Astrocyte of the hippocampus (primary cell): ENCODE data around the gene OR6K2.
"Not testable (repeated sequence)": the region's sequence is repeated elsewhere in the genome, so short reads cannot be mapped to it uniquely, and the experiment has no call there.

Experiments
- DNase-seq: peaks from one replicate; pipeline ENCODE4 v3.0.0; 2011; ENCODE audit warnings: low read depth, low spot score

OR6K2 gene

GRCh38 chr1:158700552-158700951 lies at the start of gene OR6K2:
Gene OR6K2, minus strand, starts transcription at chr1:158700652. Its CDS starts 0 bp downstream, at chr1:158700652.
- no peak for DNase-seq

DNA sequence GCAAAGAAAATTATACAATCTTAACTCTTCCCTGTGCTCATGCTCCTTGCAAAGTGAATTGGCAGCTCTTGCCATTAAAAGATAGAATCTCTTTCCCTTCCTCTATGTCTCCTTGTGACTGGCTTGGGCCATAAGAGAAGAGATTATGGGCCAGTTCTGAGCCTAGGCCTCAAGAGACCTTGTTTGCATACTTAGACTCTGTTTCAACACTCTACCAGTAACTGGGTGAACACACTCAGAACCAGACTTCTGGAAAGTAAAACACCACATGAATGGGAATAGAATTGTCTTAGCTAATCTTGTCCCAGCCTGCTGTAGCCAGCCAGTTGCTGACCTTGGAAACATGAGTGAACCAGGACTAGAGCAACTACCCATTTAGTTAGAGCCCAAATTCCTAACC lies 35.4 kb upstream of the OR6K2 start:
- no peak for DNase-seq

DNA sequence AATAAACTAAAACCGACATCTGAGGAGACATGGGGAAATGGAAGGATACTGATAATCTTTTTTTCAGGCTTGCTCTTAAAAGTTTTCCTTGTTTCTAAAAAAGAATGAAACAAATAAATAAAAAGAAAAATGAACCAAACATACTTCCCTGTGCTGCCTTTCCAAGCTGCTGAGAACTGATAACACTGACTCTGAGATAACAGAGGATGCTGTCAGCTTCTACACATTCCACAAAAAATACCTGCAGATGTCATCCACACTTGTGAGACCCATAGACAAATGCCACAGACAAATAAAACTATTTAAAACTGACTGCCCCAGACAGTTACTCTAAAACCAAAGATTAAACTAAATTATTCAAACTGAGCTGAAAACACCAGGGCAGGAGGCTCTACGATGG lies 32.1 kb upstream of the OR6K2 start:
- no peak for DNase-seq

- DNase-seq, result no peak
These were observed 31.3 kb upstream of the OR6K2 start for GRCh38 chr1:158731707-158732106.

GRCh38 chr1:158730453-158730852 lies 30.0 kb upstream of the OR6K2 start:
- no peak for DNase-seq

DNA sequence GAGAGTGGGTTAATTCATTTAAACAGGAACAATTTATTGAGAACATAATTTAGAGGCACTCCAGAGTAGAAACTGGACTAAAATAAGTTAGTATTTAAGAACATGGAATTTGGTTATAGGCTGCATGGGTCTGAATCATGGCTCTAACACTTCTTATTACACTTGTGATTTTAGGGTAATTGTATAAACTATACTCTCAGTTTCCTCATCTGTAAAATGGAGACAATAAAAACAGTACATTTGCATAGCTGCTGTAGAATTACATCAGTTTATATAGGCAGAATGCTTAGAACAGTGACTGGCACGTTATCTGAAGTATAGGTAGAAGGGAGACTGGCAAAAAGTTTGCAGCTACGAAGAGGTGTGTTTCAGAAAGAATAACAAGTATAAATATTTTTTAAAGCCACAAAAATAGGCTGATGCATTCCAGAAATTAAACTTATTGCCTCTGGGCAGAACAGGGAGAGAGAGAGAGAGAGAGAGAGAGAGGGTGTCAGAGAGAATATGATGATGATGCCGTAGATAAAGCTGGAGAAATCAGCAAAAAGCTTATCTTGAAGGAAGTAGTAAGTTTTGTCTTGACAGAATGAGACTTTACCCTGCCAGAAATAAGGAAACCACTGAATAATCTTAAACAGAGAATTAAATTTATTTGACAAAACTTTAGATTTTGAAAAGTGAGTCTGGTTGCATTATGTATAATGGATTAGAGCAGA lies 28.2 kb upstream of the OR6K2 start:
- DNase-seq, result no peak

- DNase-seq, result no peak
These were observed 24.0 kb upstream of the OR6K2 start for GRCh38 chr1:158724442-158724841.

DNA sequence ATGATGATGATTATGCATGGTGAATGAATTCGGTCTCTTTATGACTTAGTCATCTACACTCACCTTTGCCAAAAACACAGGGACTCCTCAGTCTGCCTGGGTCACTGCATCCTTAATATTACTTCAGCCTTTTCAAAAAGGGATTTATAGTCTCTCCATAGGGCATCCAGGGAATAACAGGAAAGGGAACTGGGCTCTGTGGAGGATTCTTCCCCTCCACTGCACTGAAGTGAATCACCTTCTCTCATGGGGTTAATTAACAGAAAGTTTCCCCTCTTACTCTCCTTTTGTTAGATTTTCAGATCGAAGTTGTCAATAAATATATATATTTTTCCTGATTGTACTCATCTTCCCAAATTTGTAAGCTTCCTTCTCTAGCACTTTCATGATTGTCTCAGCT lies 20.2 kb upstream of the OR6K2 start, which contains the start of gene OR6K3:
Gene OR6K3, minus strand, starts transcription at position 101 of the 400 bp plus-strand sequence. CDS start 2,605 bp downstream, outside the sequence.
- no peak for DNase-seq

DNA sequence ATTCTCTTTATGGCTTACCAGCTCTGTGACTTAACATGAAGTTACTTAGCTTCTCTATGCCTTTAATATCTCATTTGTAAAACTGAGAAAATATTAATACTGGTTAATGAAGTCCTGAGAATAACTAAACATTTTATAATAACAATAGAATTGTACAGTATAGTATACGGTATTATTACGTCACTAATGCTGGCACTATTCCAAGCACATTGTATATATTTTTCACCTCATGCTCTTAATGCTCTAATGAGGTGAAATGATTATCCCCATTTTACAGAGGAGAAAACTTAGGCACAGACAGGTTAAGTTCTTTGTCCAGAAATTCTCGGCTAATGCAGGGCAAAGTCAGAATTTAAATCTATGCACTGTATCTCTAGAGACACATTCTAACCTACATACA lies 19.2 kb upstream of the OR6K2 start:
- DNase-seq, result no peak

- no peak for DNase-seq
These were observed 16.9 kb upstream of the OR6K2 start for GRCh38 chr1:158717344-158717743.

- DNase-seq, result no peak
These were observed 15.9 kb upstream of the OR6K2 start for GRCh38 chr1:158716335-158716734.

DNA sequence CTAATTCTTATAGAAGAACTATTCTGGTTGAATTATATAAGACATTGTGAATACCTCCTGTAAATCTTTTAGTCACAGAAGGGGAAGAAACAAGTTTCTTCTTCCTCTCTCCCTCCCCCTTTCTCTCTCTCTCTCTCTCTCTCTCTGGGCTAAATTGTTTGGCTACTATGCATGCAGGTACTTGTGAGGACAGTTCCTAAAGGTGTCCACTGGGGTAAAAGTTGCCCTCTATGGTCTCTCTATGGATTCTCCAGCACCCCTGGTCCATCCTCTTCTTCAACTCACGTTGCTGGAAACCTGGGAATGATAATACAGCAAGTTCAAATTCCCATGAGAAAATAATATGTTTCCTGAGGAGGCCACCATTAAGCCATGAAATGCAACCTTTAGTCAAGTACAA lies 14.3 kb upstream of the OR6K2 start:
- DNase-seq, result no peak

GRCh38 chr1:158711098-158711497 lies 10.6 kb upstream of the OR6K2 start:
- DNase-seq, result no peak

DNA sequence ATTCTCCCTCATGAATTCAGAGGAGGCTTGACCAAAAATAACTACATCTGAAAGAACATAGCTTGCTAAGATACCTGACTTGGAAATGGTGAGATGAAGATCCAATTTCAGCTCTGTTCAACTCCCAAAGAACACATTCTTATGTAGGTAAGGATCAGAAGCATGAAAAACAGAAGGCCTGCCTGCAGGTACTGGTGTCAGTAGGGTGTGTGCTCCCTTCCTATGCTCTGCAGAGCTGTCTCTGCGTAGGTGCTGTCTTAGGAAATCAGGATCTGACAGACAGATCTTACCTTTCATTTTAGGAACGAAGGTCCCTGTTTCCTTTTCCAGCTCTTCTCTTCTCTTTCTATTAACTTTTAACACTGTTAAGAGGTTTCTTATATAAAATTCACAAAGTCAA lies 5.6 kb upstream of the OR6K2 start:
- no peak for DNase-seq

DNA sequence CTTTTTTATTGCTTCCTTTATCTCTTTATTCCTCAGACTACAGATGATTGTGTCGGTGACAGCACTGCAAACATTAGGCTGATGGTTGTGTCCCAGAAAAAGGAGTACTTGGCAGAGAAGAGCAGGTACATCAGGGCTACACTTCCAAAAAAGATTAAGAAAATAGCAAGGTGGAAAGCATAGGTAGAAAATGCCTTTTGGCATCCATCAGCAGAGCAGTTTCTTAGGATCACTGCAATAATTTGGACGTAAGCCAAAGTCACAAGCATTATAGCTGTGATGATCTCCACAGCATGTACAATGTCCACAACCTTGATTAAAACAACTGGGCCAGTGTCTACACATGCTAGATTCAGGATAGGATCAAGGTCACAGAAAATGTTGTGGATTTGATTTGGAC lies 5.9 kb downstream of the OR6K2 start:
- DNase-seq, result no peak

- DNase-seq, result no peak
These were observed 8.1 kb downstream of the OR6K2 start for GRCh38 chr1:158692356-158692755.

DNA sequence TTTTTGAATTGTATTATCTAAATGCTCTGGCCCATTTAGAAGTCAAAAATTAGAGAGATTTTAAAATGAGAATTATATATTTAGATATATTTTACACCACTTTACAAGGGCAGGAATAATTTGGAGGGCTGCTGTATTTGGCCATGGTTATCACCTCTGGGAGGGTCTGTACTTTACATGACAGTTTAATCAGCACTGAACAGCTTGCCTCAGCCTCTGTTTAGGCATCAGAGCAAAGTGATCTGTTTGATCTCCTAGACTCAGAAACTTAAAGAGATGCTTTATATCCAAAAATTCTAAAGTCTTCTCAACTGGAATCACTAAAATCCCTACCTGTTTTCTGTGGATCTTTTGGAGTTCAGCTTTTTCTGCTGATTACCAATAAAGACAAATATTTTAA lies 8.5 kb downstream of the OR6K2 start:
- DNase-seq, result no peak

DNA sequence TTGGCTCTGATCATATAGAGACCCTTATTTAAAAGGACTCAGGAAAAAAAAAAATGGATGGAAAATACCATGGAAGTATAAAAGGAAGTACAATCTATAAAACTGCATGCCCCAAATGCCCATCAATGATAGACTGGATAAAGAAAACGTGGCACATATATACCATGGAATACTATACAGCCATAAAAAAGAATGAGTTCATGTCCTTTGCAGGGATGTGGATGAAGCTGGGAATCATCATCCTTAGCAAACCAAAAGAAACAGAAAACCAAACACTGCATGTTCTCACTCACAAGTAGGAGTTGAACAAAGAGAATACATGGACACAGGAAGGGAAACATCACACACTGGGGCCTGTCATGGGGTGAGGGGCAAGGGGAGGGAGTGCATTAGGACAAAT lies 9.3 kb downstream of the OR6K2 start:
- not testable (repeated sequence) for DNase-seq

- DNase-seq, result no peak
These were observed 10.6 kb downstream of the OR6K2 start for GRCh38 chr1:158689875-158690274.

GRCh38 chr1:158689110-158689509 lies 11.3 kb downstream of the OR6K2 start:
- no peak for DNase-seq

- DNase-seq, result not testable (repeated sequence)
These were observed 12.1 kb downstream of the OR6K2 start for GRCh38 chr1:158688343-158688742.

GRCh38 chr1:158687037-158687436 lies 13.4 kb downstream of the OR6K2 start:
- no peak for DNase-seq

GRCh38 chr1:158686111-158687009 lies 14.1 kb downstream of the OR6K2 start, which contains the start of gene SPTA1:
Gene SPTA1, minus strand, starts transcription at chr1:158686715. Its CDS starts 198 bp downstream, at chr1:158686517.
- DNase-seq, result no peak
